Measurements from ENCODE around the gene SLC5A9. TPM values are rescaled to one million over a fixed set of nuclear protein-coding genes. Genes with fewer than 3 reads are reported as not detected.
A peak's percentile ranks its signal among the peaks of the same experiment; 100 is the strongest.

SLC5A9 gene
- total and polyA plus RNA-seq, 2 of the 13 experiments (the other 11 are each of a cell fraction or from before 2014, with no cell fraction given): 42.0 to 65.0 TPM

DNA sequence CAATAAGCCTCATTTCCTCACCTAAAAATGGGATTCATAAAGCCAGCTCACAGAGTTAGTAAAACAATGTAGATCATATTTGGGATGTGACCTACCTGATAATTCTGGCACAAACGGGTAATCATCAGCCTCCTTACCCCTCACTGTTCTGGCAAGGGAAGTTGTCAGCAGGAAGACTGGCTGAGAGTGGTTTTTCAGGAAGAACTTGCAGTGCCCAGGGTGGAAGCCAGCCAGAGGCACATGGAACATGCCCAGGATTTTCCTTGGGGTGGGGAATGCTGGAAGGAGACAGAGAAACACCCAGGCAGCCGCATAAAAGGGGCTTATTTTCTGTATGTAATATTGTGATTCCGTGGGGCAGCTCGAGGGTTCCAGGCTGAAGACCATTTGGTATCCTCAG is 7.7 kb upstream of the SLC5A9 start:
- intact Hi-C loops (cut with micrococcal nuclease; ENCODE audit: unreplicated experiment) (no loop called here), in situ Hi-C loops (cut with HindIII; ENCODE audit: extremely low pct_ligation_motif_present, low pct_unique_long_range_greater_than_20kb) (no loop called here)
- H3K36me3 ChIP-seq (replicated peaks in 1 of 2; ENCODE audit: control insufficient read depth in 1 of 2, insufficient read depth in 2 of 2, low read length in 2 of 2): no peaks in the 10 kb centered on the region
- H3K4me2 ChIP-seq (ENCODE audit: low read depth, low read length): 0 out of 2 replicates have a peak overlapping the region, but pooled peaks have one; percentile 42
- no peak overlapping the region for H2AFZ ChIP-seq (ENCODE audit: low read length)
- H3K4me3 ChIP-seq (replicated peaks in 1 of 3; ENCODE audit: insufficient read depth in 1 of 3, low read depth in 2 of 3, low read length in 3 of 3): no peak overlapping the region
- H3K27me3 ChIP-seq (ENCODE audit: control insufficient read depth in 1 of 2, insufficient read depth in 2 of 2, low read length in 2 of 2): peaks cover 0 to 15% of the 10 kb centered on the region in 2 experiments; a peak in 3 of 5 replicates
- WGBS (ENCODE audit: low lambda C conversion rate): 58% methylated on average over 4 of the region's 4 CpGs
- ChIA-PET POLR2A (no interaction called here), CTCF (ENCODE audit: low intra/inter-chr PET ratio, low total read pairs) (no interaction called here)
- FAIRE-seq (no peak), DNase-seq (ENCODE audit: low spot score) (no peak), ATAC-seq (no peak)
- BruUV-seq (replicated peaks): no TSS peak
- no peaks in the 10 kb centered on the region for H3K9me3 ChIP-seq (ENCODE audit: low read length)
- no peaks in the 10 kb centered on the region for H4K20me1 ChIP-seq (ENCODE audit: insufficient read depth, low read length)
- no peak overlapping the region for H3K27ac ChIP-seq (ENCODE audit: extremely low read length, insufficient read depth, low read length)
- H3K4me1 ChIP-seq (ENCODE audit: insufficient read depth, low read length): peaks cover 31% of the 10 kb centered on the region
- H3K9ac ChIP-seq (ENCODE audit: insufficient read depth, low read depth, low read length): no peak overlapping the region
- TF ChIP-seq PLRG1 (conservative IDR thresholded peaks at IDR 0.05): no peak
- no peak for TF ChIP-seq ZMYM3 (CRISPR knock-in tag; IDR thresholded peaks at IDR 0.05)
- no peak for TF ChIP-seq HOXA7 (CRISPR knock-in tag; IDR thresholded peaks at IDR 0.05)
- TF ChIP-seq ATF6 (CRISPR knock-in tag; conservative IDR thresholded peaks at IDR 0.05): no peak
- no peak for TF ChIP-seq ZNF205 (CRISPR knock-in tag; IDR thresholded peaks at IDR 0.05)
- no peak for TF ChIP-seq HDAC1 (CRISPR knock-in tag; IDR thresholded peaks at IDR 0.05)
- no peak for TF ChIP-seq FOXK1 (CRISPR knock-in tag; IDR thresholded peaks at IDR 0.05; ENCODE audit: borderline replicate concordance, low read depth)
- TF ChIP-seq, protein P1, sequence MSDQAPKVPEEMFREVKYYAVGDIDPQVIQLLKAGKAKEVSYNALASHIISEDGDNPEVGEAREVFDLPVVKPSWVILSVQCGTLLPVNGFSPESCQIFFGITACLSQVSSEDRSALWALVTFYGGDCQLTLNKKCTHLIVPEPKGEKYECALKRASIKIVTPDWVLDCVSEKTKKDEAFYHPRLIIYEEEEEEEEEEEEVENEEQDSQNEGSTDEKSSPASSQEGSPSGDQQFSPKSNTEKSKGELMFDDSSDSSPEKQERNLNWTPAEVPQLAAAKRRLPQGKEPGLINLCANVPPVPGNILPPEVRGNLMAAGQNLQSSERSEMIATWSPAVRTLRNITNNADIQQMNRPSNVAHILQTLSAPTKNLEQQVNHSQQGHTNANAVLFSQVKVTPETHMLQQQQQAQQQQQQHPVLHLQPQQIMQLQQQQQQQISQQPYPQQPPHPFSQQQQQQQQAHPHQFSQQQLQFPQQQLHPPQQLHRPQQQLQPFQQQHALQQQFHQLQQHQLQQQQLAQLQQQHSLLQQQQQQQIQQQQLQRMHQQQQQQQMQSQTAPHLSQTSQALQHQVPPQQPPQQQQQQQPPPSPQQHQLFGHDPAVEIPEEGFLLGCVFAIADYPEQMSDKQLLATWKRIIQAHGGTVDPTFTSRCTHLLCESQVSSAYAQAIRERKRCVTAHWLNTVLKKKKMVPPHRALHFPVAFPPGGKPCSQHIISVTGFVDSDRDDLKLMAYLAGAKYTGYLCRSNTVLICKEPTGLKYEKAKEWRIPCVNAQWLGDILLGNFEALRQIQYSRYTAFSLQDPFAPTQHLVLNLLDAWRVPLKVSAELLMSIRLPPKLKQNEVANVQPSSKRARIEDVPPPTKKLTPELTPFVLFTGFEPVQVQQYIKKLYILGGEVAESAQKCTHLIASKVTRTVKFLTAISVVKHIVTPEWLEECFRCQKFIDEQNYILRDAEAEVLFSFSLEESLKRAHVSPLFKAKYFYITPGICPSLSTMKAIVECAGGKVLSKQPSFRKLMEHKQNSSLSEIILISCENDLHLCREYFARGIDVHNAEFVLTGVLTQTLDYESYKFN (CRISPR knock-in tag; conservative IDR thresholded peaks at IDR 0.05): no peak
- TF ChIP-seq YEATS4 (CRISPR knock-in tag; IDR thresholded peaks at IDR 0.05; ENCODE audit: borderline replicate concordance): no peak
- no peak for TF ChIP-seq ZNF562 (CRISPR knock-in tag; IDR thresholded peaks at IDR 0.05; ENCODE audit: borderline replicate concordance)
- no peaks in the 10 kb centered on the region for H3K79me2 ChIP-seq (ENCODE audit: insufficient read depth, low read length)
